GM18507 (cell line): ENCODE data around the gene SOWAHA.

ENCODE experiments used
- DNase-seq: peaks from one replicate; pipeline ENCODE4 v3.0.0; 2011; ENCODE audit warnings: low read depth; ENCODE audit not compliant: insufficient read length; ENCODE audit errors: extremely low spot score
- FAIRE-seq: peaks from 2 replicates; lab custom pipeline; 2011; peaks lifted over from hg19 to GRCh38; lab: Jason Lieb, UNC

Gene SOWAHA

GRCh38 chr5:132812781-132813598 lies at the start of gene SOWAHA:
TSS of gene SOWAHA (plus strand) at chr5:132813302. CDS start at chr5:132813622, 320 bp downstream.
- FAIRE-seq (no peak), DNase-seq (no peak)

DNA sequence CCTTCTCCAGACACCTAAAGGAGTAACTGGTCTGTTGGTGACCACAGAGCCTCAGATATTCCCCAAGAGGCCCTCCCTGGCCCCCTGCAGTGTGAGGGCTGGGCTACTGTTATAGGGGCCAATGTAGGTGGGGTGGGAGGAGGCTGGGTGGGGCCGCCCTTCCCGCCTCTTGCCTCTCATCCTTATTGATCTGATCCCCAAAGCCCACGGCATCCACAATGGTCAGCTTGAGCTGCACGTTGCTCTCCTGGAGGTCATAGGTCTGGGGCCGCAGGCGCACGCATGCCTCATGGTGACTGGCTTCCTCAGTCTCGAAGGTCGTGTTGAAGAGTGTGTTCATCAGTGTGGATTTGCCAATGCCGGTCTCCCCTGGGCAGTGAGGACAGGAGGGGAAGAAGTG lies 49.1 kb upstream of the SOWAHA start:
- no peak for FAIRE-seq
- no peak for DNase-seq

GRCh38 chr5:132764671-132765238 lies 48.3 kb upstream of the SOWAHA start:
- FAIRE-seq (no peak), DNase-seq (no peak)

DNA sequence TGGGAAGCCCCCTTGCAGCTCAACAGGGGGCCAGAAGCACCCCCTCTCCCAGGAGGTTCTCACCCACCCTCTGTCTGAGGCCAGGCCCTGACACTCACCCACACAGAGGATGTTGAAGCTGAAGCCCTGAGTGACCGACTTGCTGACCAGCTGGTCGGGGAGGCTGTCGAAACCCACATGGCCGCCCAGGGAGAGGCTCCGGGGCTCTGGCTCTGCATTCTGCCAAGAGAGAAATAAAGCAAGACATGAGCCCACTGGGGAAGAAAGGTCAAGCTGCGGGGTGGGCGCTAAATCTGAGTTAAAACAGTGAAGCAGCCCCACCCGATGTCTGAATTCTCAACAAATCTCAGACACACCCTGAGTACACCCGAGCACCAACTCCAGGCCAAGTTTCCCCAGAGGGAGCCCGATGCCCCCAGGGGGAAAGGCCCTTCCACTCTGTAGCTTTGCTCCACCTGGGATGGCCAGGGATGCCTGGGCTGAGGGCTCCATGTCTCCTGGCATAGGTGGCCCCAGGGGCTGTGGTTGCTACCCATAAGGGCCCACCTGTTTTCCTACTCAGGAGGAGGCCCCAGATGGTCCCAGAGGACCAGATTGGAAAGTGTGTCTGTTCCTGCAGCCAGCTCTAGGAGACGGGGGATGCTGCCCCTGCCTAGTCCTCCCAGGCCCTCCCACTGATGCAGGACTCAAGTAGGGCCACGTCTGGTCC lies 47.6 kb upstream of the SOWAHA start:
- DNase-seq (no peak), FAIRE-seq (no peak)

DNA sequence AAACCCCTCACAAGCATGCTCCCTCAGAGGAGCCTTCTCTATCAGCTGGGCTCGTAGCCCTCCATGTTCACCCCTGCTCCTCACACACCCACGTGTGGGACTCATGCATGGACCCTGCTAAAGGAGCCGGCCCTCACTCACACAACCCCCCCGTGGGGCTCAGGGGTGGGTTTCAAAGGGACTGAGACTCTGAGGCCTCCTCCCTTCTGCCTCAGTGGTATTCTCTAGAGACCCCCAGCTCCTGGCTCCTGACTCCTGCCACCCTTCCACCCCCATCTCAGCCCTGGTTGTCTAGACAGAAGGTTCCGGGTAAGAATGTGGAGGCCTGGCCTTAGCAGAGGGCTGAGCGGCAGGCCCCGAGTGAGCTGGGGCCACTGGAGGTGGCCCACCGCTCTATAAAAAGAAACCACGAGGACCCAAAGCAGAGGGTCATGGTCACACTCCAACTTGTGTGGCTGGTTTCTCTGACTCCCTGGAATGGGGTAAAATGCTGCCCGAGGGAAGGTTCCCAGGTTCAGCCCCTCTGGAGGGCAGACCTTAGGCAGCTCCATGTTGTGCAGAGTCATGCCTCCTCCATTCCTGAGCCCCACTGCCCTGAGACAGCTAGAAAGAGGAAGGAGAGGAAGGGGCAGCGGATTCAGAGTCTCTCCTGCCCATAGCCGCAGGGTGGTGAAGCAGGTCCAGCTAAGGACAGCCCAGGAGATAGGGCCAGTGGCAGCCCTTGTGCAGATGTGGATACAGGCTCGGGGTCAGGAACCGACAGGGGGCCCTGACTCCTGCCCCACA lies 46.9 kb upstream of the SOWAHA start:
- no peak for DNase-seq
- no peak for FAIRE-seq

DNA sequence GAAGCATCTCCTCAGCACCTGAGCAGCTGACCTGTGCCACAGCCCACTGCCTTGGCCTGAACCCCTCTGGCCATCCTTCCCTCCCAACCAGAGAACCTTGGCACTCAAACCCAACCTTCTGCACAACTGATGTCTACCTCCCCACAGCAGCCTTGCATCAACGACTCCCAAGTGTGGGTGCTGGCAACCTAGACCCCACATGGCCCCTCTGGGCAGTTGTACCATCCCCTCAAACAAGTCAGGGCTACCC lies 46.4 kb upstream of the SOWAHA start:
- FAIRE-seq (no peak), DNase-seq (no peak)

DNA sequence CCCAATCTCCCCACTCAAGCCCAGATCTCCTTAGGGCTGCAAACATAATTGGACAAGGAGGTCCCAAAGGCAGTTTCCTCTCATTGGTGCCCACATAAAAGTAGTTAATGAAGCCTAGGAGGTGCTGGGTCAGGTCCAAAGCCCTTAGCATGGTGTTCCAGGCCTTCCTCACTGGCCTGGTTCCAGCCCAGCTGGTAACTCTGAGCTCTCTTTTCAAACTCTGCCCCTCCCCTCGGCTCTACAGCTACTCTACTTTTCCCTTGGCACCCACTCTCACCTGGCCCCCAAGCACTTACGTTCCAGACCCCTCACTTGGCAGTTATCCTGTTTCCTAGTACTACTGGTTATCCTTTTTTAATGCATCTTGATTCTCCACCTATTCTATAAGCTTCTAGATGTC lies 46.0 kb upstream of the SOWAHA start:
- DNase-seq, result no peak
- FAIRE-seq, result no peak

- no peak for DNase-seq
Observed at GRCh38 chr5:132768485-132768868, 44.6 kb upstream of the SOWAHA start.

DNA sequence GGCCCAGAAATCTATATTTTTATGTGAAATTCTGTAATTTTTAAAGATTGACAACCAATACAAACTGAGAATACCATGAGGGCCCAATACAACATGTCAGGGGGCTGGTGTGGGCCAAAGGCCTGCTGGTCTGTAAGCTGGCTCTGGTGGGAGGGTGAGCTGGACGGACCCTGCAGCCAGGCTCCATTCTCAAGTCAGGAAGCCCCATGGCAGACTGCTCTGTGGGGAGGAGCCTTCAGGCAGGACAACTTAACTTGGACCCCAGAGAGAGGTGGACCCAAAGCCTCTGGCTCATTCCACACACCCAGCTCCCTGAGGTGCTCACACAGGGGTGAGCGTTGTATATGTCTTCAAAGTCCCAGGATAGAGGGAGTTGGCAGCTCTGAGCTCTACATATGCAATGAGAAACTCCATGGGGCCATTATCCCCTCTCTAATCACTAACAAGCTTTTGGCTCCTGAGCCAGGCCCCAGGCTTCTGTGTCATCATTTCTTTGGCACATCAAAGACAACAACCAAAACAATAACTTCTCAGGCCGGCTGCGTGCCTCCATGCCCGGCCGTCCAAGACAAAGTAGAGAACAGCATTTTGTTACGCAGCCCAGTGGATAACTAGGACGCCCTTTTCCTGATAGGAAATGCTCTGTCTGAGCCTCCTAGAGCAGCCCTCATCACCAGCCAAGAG lies 42.5 kb upstream of the SOWAHA start:
- FAIRE-seq, result no peak
- no peak for DNase-seq

More at GRCh38 chr5:132768485-132768868, 44.6 kb upstream of the SOWAHA start:
- no peak for FAIRE-seq

DNA sequence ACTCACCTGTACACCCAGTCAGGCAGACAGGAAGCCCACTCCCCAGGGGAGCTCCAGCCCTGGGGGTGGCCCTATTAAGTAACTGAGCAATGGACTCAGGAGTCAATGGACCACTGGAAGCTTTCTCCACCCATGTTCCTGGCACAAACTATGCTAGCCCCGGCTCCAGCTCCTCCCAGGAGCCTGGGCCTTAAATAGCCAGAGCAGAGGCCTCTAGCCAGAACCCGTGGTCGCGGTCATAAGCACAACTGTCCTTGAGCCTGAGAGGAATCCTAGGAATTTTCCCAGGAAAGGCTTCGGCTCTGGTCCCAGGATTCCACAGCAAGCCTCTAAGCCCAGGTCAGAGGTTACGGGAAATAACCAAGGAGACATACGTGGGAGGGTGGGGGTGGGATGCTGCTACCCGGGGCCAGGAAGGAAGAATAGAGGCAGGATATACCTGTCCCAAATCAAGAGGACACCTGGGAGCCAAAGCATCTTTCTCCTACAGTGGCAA lies 41.6 kb upstream of the SOWAHA start:
- DNase-seq, result no peak
- no peak for FAIRE-seq

DNA sequence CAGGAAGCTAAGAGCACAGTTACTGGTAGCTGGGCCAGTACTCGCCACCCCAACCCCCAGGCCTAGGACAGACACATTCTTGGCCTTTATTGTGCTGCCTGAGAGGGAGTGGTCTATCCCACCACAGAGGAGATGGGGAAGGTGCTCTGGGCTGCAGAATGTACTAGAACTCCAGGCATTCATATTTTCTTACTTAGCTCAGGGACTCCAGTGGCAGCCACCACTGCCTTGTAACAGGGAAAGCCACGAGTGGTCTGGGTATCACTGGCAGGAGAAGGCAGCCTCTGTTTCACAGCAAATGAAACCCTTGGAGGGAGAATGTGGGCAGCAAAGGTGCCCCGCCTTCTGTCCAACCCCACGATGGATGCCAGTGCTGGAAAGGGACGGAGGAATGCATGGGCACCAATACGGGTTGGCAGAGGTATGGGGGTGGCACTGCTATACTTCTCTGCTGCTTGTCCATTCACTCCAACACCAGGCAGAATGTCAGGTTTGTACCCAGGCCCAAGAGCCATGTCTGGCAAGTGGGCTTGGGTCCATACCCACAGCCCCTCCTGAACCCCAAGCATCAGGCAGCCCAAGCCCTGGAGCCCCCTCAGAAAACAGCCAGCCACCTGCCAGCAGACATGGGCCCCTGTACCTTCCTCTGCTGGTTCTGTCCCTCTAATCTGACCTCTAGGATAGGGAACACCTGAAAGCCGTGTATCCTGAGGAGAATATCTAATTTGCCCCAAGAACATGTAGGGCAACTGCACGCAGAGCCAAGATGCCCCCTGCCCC lies 40.6 kb upstream of the SOWAHA start:
- no peak for DNase-seq
- FAIRE-seq, result no peak

- no peak for DNase-seq
- FAIRE-seq, result no peak
Observed at GRCh38 chr5:132773114-132773513, 40.0 kb upstream of the SOWAHA start.

DNA sequence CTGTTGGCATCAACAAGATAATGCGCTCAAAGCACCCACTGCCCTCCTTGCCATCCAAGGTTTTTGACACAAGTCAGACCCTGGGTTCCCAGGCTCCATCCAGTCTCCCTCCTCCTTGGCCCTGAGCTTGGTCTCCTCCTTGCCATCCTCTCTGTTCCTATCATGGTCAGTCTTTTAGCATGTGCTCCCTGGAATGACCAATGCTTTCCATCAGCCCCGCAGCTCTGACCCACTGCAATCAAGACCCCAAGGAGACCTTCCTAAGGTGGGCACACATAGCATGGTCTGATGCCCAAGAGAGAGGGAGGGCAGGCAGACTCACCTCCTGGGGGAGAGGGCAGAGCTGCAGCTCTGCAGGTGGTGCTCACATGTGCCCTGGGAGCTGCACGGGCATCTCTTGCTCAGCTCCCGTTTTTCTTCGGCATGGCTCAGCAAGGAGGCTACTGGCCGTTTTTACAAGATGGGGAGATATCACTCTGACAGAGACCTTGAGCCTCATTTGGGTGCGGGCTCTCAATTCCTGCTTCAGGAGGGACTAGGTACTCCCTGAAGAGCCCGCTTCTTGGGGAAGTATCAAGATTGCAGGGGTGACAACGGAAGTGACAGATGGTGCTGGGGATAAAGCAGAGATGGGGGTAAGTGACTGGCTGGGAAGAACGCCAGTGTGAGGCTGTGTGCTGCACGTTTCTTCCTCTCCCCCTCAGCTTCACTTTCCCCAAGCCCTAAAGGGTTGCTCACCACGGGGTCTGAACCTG lies 39.3 kb upstream of the SOWAHA start:
- FAIRE-seq, result no peak
- DNase-seq, result no peak

DNA sequence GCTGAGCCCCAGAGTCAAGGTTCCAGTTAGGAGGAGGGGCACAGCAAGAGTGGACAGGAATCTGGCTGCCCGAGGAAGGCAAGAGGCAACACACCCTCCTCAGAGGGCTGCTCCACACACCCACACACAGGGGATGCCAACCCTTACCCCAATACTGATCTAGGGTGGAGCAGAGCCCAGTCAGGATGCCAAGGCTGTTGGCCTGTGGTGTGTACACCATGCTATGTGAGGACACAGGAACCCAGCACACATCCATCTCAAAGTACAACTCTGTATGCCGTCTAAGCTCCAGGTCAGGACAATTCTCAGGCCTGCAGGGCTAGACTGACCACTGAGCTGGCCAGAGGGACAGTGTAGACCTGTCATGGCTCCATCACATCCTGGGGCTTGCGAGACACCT lies 38.7 kb upstream of the SOWAHA start:
- FAIRE-seq, result no peak

GRCh38 chr5:132774896-132775295 lies 38.2 kb upstream of the SOWAHA start:
- DNase-seq (no peak), FAIRE-seq (no peak)

More for the DNA sequence above, 38.7 kb upstream of the SOWAHA start:
- DNase-seq, result no peak

DNA sequence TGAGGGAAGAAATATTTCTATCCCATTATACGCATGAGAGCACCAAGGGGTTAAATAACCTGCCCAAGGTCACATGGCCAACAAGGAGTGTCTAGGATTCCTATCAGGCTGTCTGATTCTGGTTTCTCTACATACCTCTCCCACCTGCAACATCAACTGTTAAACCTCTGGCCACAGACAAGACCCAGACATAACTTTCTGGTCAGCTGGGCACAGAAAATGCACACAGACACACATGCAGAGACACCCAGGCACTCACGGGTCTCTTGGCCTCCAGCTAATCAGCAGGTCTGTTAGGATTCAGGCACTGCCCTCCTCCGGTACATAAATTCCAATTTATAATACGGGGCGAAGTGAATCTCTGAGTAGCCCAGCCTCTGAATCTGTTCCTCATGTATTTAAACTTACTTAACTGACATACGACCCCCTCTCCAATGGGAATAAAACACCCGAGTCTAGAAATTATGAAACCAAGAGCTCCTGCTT lies 37.6 kb upstream of the SOWAHA start:
- FAIRE-seq, result no peak
- no peak for DNase-seq

GRCh38 chr5:132776131-132776937 lies 36.8 kb upstream of the SOWAHA start:
- DNase-seq (no peak), FAIRE-seq (no peak)
